Right lobe of liver (tissue), 6 donors: ENCODE measurements around the gene MYH9. TPM values are rescaled to one million over a fixed set of nuclear protein-coding genes. Genes with fewer than 3 reads are reported as not detected.
"Not testable (repeated sequence)": the region's sequence is repeated elsewhere in the genome, so short reads cannot be mapped to it uniquely, and the experiment has no call there.

Experiments used
- ATAC-seq, 4 donors: fragments of 200-7000 bp; cut with Tn5 transposase; one replicate each; pipeline ENCODE4 v1.9.1; 2020; ENCODE audit warnings: mild to moderate bottlenecking in 4 of 4, moderate library complexity in 4 of 4
- DNase-seq, 3 donors: peaks; one replicate each; pipeline ENCODE4 v3.0.0-alpha.2; 2020
- H3K27ac ChIP-seq, 3 donors: fragments of 200-600 bp; one replicate each; pipeline ENCODE4 v1.8.0; 2022
- H3K27me3 ChIP-seq, 2 donors: fragments of 200-600 bp; one replicate each; pipeline ENCODE4 v1.8.0; 2022
- H3K36me3 ChIP-seq, 4 donors: fragments of 200-600 bp; sonication (generic) in 1 of 4; one replicate each; pipeline versions ENCODE4 v1.5.1 to v1.8.0; 2017 to 2022; ENCODE audit warnings: control low read depth in 1 of 4
- H3K4me1 ChIP-seq, 4 donors: fragments of 200-600 bp; sonication (generic) in 1 of 4; one replicate each; pipeline versions ENCODE4 v1.5.1 to v1.8.0; 2017 to 2022; ENCODE audit warnings: control low read depth in 1 of 4
- H3K4me3 ChIP-seq, 3 donors: fragments of 200-600 bp; one replicate each; pipeline ENCODE4 v1.8.0; 2022
- H3K9me3 ChIP-seq, 4 donors: fragments of 200-600 bp; sonication (generic) in 1 of 4; one replicate each; pipeline versions ENCODE4 v1.5.1 to v1.8.0; 2017 to 2022; ENCODE audit warnings: control low read depth in 1 of 4
- POLR2A ChIP-seq: fragments of 450-650 bp; IDR thresholded peaks from one replicate; pipeline ENCODE4 v1.6.1; 2017; ENCODE audit warnings: antibody characterized with exemption, mild to moderate bottlenecking
- WGBS: methylation state at CpG from one replicate; pipeline ENCODE4 v1.1.6; 2018; ENCODE audit warnings: low coverage, low lambda C conversion rate; ENCODE audit not compliant: insufficient coverage; ENCODE audit errors: missing lambda C conversion rate; 5-methylcytosine and 5-hydroxymethylcytosine counted together
- intact Hi-C, 2 donors: fragments of 100-400 bp; cut with DNase I; formaldehyde crosslinking; loops; one replicate each; pipeline versions ENCODE4 v1.11.2 to v1.14.1; 2022
- total RNA-seq, 6 experiments: library from RNA; depleted of rRNA in 2 of 6; stranded (reverse); fragments of >200 nt in 2 of 6; fragmentation: NEBNext Ultra II Directional in 3 of 6; extraction: Animal tissue kit (Norgen Biotek cat#: 25700) in 3 of 6; gene quantifications; one replicate each; pipeline versions ENCODE4 v1.1.0 to v1.2.4, GENCODE V29; 2016 to 2023
- TF ChIP-seq, protein P1 (sequence below), 4 donors: fragments of 200-600 bp in 3 of 4; fragments of 450-650 bp in 1 of 4; IDR thresholded peaks; one replicate each; pipeline versions ENCODE4 v1.5.1 to v1.8.0; 2016 to 2022; ENCODE audit warnings: antibody characterized with exemption in 4 of 4, mild to moderate bottlenecking in 2 of 4
- donor health status: DM: no; HTN: yes; CAD: no.
- donor health status: DM: no; HTN: no; CAD: no.
- donor health status: DM: no; HTN: no; CAD: no.
- donor health status: DM: no; HTN: yes; CAD: no.
- donor health status: DM: no; HTN: yes; CAD: no.

The MYH9 gene
- total RNA-seq, 6 experiments from 2014 or later: 168 to 435 (median 222) TPM

DNA sequence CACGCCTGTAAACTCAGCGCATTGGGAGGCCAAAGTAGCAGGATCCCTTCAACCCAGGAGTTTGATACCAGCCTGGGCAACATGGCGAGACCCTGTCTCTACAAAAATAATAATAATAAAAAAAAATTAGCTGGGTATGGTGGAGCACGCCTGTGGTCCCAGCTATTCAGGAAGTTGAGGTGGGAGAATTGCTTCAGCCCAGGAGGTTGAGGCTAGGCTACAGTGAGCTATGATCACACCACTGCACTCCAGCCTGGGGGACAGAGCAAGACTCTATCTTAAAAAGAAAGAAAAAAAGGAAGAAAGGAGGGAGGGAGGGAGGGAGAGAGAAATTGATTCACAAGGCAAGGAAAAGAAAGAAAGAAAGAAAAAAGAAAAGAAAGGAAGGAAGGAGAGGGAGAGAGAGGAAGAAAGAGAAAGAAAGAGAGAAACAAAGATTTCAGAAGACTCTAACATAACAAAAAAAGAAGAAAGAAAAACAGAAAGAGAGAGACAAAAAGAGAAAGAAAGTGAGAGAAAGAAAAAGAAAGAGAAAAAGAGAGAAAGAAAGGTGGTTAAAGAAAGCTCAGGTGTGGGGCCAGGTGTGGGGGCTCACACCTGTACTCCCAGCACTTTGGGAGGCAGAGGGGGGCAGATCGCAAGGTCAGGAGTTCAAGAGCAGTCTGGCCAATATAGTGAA lies 37.3 kb upstream of the MYH9 start:
- H3K4me3 ChIP-seq: no peak overlapping the region
- H3K27me3 ChIP-seq: no peaks in the 10 kb centered on the region
- H3K36me3 ChIP-seq: no peaks in the 10 kb centered on the region
- WGBS: 83% methylated on average over 5 of the region's 5 CpGs
- H3K9me3 ChIP-seq: no peaks in the 10 kb centered on the region
- H3K27ac ChIP-seq: no peak overlapping the region
- intact Hi-C loops: no loop called here
- no peak for DNase-seq
- no peak for TF ChIP-seq POLR2A
- peaks cover 0 to 3% (median 0%) of the 10 kb centered on the region in 4 donors for H3K4me1 ChIP-seq
- no peak for ATAC-seq

DNA sequence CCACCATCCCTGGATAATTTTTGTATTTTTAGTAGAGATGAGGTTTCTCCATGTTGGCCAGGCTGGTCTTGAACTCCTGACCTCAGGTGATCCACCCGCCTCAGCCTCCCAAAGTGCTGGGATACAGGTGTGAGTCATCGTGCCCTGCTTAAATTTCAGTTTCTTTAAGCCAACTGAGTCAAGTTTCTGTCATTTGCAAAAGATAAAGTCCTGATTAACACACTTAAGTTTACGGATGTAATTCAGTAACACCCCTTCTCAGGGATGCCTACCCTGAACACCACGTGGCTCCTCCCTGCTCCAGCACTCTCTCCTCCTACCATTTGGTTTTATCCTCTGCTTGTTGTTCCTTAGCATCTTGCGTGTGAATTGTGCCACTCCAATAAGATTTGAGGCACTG lies 36.7 kb upstream of the MYH9 start:
- H3K27ac ChIP-seq, H3K4me1 ChIP-seq, H3K9me3 ChIP-seq, H3K36me3 ChIP-seq, H3K4me3 ChIP-seq, DNase-seq, ATAC-seq, intact Hi-C loops, H3K27me3 ChIP-seq: not testable (repeated sequence)
- 74% methylated on average over 5 of the region's 5 CpGs for WGBS

DNA sequence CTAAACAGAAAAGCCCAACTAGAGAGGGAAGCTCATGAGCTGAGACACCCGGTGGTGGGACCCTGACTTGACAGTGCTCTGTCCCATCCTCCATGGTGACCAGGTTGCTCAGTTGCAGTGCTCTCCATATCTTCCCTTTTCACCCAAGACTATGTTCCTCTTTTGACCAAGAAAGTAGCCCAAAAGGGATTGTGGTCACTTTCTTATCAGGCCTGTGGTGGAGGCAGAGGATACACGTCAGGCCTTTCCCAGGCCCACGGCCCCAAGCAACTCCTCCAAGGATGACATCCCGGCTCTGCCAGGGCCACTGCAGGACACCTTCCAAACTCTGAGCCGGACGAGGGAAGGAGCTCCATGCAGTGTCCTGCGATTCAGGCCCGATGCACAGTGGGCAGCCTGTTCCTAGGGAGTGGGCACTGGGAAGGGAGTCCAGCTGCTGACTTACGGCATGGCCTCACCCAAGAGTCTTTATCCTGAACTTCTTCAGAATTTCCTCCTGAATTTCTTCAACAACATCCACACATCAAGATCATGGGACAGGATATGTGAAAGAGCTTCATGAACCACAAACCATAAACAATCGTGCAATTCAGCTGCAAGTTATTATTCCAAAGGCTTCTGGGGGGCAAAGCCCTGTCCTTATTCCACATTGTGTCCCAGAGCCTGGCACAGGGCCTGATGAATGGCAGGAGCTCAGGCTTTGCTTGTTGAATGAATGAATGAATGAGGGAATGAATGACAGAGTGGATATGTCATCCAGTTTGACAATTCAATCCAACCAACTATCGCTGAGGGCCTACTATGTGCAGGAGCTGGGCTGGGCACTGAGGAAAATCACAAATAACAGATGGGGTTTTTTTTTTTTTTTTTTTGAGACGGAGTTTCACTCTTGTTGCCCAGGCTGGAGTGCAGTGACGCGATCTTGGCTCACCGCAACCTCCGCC lies 36.0 kb upstream of the MYH9 start:
- H3K27ac ChIP-seq: no peak overlapping the region
- H3K27me3 ChIP-seq: no peaks in the 10 kb centered on the region
- DNase-seq (no peak), ATAC-seq (no peak)
- 62% methylated on average over 11 of the region's 16 CpGs for WGBS
- TF ChIP-seq, protein P1, sequence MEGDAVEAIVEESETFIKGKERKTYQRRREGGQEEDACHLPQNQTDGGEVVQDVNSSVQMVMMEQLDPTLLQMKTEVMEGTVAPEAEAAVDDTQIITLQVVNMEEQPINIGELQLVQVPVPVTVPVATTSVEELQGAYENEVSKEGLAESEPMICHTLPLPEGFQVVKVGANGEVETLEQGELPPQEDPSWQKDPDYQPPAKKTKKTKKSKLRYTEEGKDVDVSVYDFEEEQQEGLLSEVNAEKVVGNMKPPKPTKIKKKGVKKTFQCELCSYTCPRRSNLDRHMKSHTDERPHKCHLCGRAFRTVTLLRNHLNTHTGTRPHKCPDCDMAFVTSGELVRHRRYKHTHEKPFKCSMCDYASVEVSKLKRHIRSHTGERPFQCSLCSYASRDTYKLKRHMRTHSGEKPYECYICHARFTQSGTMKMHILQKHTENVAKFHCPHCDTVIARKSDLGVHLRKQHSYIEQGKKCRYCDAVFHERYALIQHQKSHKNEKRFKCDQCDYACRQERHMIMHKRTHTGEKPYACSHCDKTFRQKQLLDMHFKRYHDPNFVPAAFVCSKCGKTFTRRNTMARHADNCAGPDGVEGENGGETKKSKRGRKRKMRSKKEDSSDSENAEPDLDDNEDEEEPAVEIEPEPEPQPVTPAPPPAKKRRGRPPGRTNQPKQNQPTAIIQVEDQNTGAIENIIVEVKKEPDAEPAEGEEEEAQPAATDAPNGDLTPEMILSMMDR (IDR thresholded peaks at IDR 0.05): no peak
- TF ChIP-seq POLR2A: no peak
- no peaks in the 10 kb centered on the region for H3K36me3 ChIP-seq
- H3K9me3 ChIP-seq: no peaks in the 10 kb centered on the region
- intact Hi-C loops: no loop called here
- peaks cover 0 to 16% (median 5%) of the 10 kb centered on the region in 4 donors for H3K4me1 ChIP-seq
- no peak overlapping the region for H3K4me3 ChIP-seq

DNA sequence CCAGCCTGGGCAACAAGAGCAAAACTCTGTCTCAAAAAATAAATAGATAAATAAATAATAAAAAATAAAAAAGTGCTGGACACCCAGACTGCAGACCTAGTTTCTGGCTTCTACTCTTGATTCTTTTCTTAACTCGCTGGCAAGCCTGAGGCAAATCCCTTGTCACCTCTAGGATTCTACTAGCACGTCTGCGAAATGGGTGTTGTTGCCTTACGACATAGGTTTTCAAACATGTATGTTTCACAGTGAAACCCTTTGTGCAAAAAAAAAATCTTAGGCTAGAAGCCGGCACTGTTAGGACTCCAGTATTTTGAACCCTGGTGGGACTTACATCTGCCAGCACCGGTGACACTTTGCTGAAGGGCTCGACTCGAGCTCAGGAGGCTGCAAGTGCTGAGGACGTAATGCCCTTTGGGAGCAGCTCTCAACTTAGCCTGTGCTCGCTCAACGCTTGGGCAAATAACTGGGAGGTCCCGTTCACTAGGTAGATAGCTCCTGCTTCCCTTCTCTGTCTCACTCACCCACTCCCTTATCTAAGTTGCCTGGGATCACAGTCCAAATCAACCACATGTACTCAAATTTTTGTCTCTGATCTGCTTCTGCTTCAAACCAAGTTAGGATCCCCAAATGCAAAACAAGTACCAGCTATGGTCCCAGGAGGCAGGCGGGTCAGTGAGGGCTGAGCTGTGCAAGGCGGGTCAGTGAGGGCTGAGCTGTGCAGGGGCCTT lies 34.7 kb upstream of the MYH9 start:
- intact Hi-C loops: no loop called here
- ATAC-seq: peak in 1 of 4 donors; percentile 12
- no peaks in the 10 kb centered on the region for H3K36me3 ChIP-seq
- H3K4me1 ChIP-seq: peaks cover 0 to 22% (median 5%) of the 10 kb centered on the region in 4 donors
- no peaks in the 10 kb centered on the region for H3K27me3 ChIP-seq
- H3K9me3 ChIP-seq: no peaks in the 10 kb centered on the region
- no peak overlapping the region for H3K27ac ChIP-seq
- WGBS: 72% methylated on average over 10 of the region's 14 CpGs
- no peak for DNase-seq
- no peak for TF ChIP-seq POLR2A
- TF ChIP-seq, protein P1 (IDR thresholded peaks at IDR 0.05): no peak
- no peak overlapping the region for H3K4me3 ChIP-seq
